Measurements from ENCODE around the gene SCNM1.
"Not testable (repeated sequence)": the region's sequence is repeated elsewhere in the genome, so short reads cannot be mapped to it uniquely, and the experiment has no call there.

Gene SCNM1

GRCh38 chr1:151193304-151193703 is 27.4 kb downstream of the SCNM1 start:
- DNase-seq (ENCODE audit: low read depth): no peak

- DNase-seq (ENCODE audit: low read depth): no peak
Observed at GRCh38 chr1:151193856-151194255, 27.9 kb downstream of the SCNM1 start.

GRCh38 chr1:151194894-151195594 is 29.1 kb downstream of the SCNM1 start:
- peak; percentile 90 for DNase-seq (ENCODE audit: low read depth)

GRCh38 chr1:151196292-151196800 is 30.4 kb downstream of the SCNM1 start:
- DNase-seq (ENCODE audit: low read depth): peak; percentile 83

DNA sequence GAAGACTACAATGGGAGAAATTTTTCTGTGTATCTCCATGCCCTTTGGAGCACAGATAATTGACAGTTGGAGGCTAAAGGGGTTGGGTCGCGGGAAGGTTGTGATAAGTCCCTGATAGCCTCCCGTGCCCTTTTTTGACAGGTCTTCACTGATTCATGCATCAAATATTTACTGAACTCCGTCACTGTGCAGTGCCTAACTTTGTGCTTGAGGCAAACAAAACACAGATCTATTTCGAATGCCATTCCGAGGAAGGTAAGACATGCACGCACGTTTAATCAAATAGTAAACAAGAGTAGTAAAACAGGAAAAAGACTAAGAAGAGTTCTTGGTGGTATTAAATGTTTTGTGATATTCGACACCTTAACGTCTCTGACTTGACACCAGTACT is 31.9 kb downstream of the SCNM1 start:
- no peak for DNase-seq (ENCODE audit: low read depth)

DNA sequence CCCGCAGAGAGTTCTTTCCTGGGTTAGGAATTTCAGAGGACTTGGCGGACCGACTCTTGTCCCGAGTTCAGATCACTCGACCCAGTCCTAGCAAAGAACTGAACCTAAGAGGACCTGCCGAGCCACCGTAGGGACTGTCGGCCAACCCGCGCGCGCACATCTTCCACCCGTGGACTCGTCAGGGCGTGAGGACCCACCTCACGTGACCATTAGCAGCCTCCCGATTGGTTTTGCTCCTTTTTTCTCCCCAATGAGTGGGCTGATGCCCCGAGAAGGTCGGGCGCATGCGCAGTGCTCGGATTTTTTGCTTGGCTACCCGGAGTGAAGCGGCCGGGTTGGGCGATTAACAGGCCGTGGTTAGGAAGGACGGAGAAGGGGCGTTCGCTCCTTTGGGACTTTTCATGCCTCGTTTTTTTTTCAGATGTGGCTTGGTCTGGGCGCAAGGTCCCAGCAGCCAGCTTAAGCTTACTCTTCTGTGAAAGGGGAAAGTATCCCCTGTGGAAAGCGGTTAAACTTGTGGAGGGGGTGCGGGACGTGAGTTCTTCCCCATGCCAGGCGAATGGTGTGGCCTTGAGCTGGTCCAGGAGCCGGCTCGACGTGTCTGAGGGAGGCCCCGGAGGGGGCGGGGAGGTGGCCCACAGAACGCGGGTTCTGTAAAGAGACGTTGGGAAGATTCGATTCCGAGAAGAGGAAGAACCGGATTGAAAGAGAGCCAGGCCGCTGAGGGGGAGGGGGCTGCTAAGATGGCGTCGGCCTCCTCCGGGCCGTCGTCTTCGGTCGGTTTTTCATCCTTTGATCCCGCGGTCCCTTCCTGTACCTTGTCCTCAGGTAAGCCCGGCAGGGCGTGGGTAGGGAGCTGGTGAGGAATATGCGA is 32.5 kb downstream of the SCNM1 start, which contains the start of gene PIP5K1A:
PIP5K1A (plus strand) TSS at position 299 of the 874 bp plus-strand sequence; CDS start at position 744, 445 bp downstream.
- DNase-seq (ENCODE audit: low read depth): peak; percentile 93

DNA sequence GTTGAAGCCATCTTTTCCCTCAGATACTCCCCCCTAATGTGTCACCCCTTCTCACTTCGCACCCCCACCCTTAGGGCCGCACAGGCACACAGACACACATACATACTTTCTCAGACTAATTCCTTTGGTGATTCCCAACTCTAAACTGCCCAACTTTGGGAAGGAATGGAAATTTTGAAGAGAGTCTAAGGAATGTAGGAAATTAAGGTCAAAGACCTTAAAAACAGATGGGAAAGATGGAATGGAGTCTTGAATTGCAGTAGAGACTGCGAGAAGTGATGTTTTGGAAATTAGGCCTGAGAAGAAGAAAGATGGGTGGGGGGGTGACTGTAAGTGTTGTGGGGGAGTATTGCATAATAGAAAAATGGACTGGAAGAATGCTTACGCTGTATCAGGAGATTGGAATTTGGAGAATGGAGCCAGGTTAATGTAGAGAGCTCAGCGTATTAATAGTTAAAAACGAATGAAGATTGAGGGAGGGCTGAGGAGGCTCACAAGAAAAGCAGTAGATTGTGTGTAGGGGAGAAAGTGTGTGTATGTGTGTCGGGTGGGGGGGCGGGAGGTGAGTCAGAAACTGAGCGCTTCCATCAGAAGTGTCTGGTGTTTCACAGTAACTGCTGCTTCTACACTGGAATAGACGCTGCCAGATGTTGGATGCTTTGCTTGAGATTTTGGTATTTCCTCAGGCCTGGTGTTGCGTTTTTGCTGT is 34.1 kb downstream of the SCNM1 start:
- DNase-seq (ENCODE audit: low read depth): peak; percentile 85

GRCh38 chr1:151205381-151205965 is 39.5 kb downstream of the SCNM1 start:
- not testable (repeated sequence) for DNase-seq (ENCODE audit: low read depth)

GRCh38 chr1:151210830-151211229 is 44.9 kb downstream of the SCNM1 start:
- DNase-seq (ENCODE audit: low read depth): no peak

GRCh38 chr1:151211972-151212705 is 46.2 kb downstream of the SCNM1 start:
- no peak for DNase-seq (ENCODE audit: low read depth)

GRCh38 chr1:151213560-151213959 is 47.6 kb downstream of the SCNM1 start:
- DNase-seq (ENCODE audit: low read depth): no peak
